ENCODE data around the gene GPER1.

DNA sequence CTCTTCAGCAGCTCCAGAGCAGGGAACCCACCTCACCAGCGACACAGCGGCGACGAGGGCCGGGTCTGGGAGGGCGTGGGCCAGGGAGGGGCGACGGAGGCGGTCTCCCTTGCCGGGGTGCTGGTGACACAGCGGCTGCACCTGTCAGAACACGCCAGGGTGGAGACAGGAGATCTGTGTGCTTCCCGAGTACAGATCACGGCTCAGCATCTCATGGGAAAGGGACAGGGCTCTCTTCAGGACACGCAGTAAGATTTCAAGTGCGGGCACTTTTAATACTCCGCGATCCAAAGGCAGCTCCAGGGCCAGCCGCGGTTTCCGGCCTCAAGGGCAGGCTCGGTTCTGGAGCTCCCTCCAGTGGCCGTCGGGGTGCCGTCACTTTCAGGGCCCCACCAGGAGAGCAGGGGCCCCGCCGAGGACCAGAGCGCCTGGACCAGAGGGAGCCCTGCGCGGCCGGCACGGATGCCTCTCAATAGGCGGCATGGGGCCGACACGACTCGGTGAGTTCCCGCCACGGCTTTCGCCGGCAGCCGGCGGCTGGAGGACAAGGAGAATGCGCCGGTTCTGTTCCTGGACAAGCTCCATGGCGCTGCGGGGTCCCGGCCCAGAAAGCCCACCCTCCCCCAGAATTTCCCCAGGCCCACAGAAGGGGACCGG, 22.2 kb upstream of the GPER1 start:
- TF ChIP-seq, protein P1, sequence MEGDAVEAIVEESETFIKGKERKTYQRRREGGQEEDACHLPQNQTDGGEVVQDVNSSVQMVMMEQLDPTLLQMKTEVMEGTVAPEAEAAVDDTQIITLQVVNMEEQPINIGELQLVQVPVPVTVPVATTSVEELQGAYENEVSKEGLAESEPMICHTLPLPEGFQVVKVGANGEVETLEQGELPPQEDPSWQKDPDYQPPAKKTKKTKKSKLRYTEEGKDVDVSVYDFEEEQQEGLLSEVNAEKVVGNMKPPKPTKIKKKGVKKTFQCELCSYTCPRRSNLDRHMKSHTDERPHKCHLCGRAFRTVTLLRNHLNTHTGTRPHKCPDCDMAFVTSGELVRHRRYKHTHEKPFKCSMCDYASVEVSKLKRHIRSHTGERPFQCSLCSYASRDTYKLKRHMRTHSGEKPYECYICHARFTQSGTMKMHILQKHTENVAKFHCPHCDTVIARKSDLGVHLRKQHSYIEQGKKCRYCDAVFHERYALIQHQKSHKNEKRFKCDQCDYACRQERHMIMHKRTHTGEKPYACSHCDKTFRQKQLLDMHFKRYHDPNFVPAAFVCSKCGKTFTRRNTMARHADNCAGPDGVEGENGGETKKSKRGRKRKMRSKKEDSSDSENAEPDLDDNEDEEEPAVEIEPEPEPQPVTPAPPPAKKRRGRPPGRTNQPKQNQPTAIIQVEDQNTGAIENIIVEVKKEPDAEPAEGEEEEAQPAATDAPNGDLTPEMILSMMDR (IDR thresholded peaks at IDR 0.05; ENCODE audit: low read depth, low read length): peak; percentile 94
- TF ChIP-seq POLR2A (IDR thresholded peaks at IDR 0.05; ENCODE audit: extremely low read depth, insufficient read length): no peak
- TF ChIP-seq, protein P2, sequence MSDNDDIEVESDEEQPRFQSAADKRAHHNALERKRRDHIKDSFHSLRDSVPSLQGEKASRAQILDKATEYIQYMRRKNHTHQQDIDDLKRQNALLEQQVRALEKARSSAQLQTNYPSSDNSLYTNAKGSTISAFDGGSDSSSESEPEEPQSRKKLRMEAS (IDR thresholded peaks at IDR 0.05; ENCODE audit: low read depth, low read length): 0 out of 2 replicates have a peak, but pooled peaks have one; percentile 16
